HG02852 (cell line): ENCODE data around the gene RGS5.

Experiments
- ATAC-seq: cut with Tn5 transposase; IDR thresholded peaks from one replicate; pipeline ENCODE4 v1.9.1; 2021; ENCODE audit warnings: mild to moderate bottlenecking, moderate library complexity; ENCODE audit not compliant: unreplicated experiment

The RGS5 gene

GRCh38 chr1:163186862-163187261 is 15.9 kb downstream of the RGS5 start:
- no peak for ATAC-seq

DNA sequence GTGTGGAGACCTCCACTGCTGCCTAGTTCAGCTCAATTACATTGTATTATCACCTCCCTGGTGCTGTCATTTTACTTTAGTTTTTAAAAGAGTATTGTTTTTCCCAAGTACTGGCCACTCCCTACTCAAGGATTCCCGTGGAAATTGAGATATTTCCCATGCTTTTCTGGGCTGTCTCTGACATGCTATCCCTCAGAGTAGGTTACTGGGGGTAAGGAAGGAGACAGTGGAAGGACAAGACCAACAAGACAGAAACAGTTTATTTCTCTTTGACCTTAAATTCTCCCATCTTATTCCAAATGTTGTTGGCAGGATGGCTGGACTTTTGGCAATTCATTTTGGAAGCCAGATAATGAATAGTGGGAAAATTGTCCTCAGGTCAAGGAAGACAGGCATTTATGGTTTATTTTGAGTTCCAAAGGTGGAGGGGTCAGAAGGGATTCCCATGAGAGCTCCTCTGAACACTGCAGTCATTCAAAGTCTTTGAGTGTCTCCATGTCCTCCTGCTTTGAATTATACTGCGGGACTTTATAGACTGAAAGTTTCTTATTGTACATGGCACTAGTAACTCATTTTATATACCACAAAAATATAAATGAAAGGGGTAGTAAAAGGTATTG is 20.3 kb downstream of the RGS5 start:
- no peak for ATAC-seq

DNA sequence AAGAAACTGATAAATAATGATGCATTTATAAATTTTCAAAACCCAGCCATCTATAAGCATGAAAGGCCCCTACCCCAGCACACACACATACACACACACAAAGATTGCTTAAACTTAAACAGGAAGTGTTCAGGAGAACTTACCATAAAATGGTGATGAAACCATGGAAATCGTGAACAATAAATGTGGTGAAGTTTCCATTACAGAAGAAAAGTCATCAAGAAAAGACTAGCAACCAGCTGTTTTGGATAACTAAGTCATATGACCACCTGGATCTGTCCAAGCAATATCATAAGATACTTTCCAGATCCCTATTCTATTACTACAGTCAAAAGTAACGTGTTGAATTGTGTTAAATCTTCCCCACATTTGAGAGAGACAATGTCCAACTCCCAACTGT is 24.1 kb downstream of the RGS5 start:
- no peak for ATAC-seq

DNA sequence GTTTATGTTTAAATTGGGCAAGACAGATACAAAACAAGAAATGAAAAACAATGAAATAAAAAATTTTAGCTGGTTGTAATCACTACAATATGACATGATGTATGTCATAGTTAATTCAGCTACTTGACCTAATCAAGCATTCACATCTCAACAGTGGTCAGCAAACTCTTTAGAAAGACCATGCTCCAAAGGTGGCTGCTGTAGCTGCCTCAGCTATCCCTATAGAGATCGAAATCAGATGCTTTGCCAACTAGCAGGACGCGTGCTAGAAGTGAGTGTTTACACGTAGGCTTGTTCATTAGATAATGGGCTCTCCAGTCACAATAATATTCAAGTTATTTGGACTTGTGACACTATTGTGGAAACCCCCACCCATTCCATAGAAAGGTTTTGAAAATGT is 25.9 kb downstream of the RGS5 start:
- ATAC-seq = no peak

DNA sequence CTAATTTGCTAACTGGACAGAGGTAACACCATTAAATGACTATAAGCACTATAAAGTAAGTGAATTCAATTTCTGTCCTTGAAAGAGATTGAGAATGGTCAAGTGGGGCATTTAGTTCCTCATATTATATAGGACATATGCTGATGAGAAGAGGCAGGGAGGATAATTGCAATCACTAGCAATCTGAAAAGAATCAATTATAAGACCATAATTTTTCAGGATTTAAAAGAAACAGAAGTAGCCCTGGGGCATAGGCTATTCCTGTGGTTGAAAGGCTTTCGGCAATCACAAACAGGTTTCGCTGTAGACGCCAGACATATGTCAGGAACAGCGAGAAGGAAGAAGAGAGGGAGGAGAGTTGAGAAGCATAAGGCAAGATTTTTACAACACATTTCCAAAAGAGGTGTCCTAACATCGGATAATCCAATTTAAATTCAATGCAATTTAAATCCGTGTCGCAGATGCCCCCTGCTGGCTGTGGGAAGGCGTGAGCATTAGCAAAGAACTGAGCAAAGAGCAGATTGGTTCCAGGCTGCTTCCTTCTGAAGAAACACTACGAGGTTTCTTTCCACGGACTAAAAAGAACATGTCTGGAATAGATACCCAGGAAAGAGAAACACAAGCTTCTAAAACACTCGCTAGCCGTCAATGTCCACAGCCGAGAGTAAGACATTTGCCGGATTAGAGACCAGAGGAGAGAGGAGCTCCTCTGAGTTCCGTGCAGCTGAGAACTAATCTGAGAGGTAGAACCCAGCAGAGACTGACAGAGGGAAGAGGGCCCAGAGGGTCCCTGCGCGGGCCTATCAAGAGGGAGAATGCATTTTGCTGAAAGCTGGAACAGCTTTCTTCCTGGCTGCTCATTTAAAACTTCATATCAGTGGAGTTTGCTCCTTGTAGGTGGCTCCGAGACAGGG is 27.9 kb downstream of the RGS5 start:
- ATAC-seq = no peak

DNA sequence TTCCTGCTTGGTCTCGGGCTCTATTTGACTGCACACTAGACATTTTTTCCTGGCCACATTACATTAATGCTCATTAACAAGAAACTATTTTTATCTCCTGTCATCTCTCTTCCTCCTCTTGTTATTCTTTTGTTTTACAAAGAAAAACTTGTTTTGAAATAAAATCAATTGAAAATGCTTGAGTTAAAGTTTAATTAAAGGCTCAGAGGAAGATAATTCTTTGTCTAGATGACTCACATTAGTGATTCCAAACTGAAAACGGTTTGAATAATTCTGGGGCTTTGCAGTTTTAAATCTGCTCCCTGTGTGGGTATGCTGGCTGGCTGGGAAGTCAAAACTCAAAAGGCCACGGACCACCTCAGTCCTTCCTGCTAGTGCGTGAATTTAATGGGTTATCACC is 29.6 kb downstream of the RGS5 start:
- no peak for ATAC-seq

GRCh38 chr1:163172596-163172995 is 30.1 kb downstream of the RGS5 start:
- ATAC-seq = no peak

DNA sequence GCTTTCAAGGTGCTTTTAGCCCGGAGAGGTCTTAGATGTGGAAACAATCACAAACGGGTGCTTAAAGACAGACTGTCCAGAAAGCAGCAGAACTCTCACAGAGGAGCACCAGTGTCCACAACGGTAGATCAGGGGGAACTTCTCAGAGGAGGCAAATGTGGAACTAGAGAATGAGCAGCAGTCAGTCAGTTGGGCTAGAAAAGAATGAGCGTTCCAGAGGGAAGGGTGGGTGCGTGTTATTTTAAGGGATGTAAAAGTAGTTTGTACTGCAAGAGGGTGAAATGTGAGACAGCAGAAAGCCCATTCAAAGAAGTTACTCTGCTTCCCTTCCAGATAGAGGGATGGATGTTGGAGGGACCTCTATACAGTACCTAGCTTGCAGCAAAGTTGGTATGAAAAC is 30.9 kb downstream of the RGS5 start:
- no peak for ATAC-seq

GRCh38 chr1:163170975-163171676 is 31.6 kb downstream of the RGS5 start:
- no peak for ATAC-seq

DNA sequence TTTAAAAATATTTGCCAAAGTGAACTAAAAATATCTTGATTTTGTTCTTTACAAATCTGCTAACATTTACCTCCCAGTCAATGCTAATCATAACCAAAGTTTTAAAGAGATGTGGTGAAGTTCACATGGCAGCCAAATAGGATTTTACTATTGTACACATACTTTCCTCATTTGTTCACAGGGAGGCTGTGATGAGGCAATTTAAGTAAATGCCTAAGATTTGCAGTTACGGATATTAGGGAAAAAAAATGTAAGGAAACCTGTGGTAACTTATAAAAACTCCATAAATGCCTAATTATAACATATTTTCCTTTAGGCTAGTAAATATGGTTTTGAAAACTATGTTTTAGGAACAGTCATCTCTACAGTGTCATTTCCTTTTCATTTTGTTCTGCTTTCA is 32.4 kb downstream of the RGS5 start:
- no peak for ATAC-seq

- no peak for ATAC-seq
Measured at GRCh38 chr1:163169553-163169952, 33.2 kb downstream of the RGS5 start.

DNA sequence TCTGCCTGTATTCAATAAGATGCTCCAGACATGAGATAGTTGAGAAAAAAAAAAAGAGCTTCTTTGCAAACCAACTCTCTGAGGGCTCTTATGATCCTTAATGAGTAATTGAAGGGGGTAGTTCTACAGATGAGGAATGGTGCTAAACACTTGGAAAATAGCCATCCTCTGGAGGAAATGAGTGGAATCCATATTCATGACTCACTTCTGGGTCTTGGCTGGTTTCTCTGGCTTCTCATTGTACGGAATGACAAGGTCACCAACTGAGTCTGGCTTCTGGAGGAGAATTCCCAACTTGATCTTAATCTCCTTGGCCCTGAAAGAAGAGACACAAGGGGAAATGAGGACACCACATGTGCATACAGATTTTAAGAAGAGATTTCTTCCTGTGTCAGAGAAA is 34.7 kb downstream of the RGS5 start:
- ATAC-seq = no peak

GRCh38 chr1:163166886-163167555 is 35.7 kb downstream of the RGS5 start:
- no peak for ATAC-seq

- ATAC-seq = no peak
Measured at GRCh38 chr1:163165119-163165518, 37.6 kb downstream of the RGS5 start.

- no peak for ATAC-seq
Measured at GRCh38 chr1:163163881-163164582, 38.7 kb downstream of the RGS5 start.

DNA sequence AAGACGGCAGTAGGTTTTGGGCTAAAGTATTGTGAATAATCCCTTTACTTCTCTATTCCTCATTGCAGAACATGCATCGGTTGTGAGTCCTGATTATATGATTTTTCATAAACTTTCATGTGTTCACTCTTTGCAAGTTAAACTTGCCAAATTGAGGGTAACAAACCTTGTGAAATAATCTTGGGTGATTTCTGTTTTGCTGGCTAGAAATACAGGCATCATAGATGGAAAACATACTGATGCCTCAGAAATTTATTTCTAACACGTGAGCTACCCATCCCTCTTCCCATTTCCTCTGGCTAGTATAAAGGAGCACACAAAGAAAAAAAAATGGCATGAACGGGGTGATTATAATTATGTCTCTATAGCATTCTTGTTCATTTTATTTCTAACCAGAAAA is 39.6 kb downstream of the RGS5 start:
- no peak for ATAC-seq

DNA sequence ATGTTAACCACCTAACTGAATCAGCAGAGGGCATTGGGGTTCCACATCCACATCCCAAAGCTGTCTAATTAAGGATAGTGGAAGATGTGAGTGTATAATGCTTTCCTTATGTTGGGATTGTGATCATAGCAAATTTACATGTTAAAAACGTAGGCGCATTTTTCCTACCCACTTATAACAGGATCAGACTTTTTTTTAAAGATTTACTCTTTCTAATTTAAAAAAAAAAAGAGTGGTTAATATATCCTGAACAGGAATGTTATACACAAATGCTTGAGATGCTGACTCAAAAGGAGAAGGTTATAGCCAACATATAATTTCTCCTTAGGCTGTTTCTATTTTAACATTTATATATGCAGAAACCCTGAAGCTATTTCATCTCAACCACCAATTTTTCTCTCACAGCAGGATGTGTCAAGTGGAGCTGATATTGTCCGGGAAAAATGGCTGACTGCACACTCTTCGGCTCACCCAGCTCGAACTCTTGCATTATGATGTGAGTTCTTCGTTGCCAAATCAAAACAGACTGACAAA is 40.3 kb downstream of the RGS5 start:
- ATAC-seq = no peak

GRCh38 chr1:163161841-163162240 is 40.9 kb downstream of the RGS5 start:
- no peak for ATAC-seq

- ATAC-seq = no peak
Measured at GRCh38 chr1:163161337-163161736, 41.4 kb downstream of the RGS5 start.

DNA sequence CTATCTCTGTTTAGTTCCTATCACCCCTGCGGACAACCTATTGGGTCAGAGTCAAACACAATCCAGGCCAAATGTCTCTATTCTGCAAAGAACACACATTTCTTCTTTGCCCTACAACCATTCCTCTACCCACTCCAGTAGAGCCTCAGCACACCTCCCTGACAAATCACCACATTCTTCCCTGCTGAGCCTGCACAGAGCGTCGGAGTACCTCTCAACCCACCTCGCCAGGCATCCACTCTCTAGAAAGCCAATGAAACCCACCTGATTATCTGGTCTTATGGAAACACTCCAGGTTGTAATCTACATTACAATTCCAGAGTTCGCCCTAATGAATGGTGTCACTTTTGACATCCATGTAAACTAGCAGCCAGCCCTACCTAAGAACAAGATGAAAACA is 47.1 kb downstream of the RGS5 start:
- ATAC-seq = no peak
